Loucy (cell line): ENCODE results near the gene URI1.

ENCODE experiments used
- CTCF ChIP-seq: fragments of 200-600 bp; sonication (generic); conservative IDR thresholded peaks from 2 replicates; pipeline ENCODE4 v1.5.1; 2014; ENCODE audit warnings: mild to moderate bottlenecking, antibody characterized with exemption, low read length
- EZH2phosphoT487 ChIP-seq: fragments of 200-600 bp; IDR thresholded peaks from 2 replicates; pipeline ENCODE4 v1.6.1; 2018; ENCODE audit warnings: antibody characterized with exemption, mild to moderate bottlenecking, moderate library complexity, borderline replicate concordance

GRCh38 chr19:30003866-30004265 is 61.8 kb downstream of the URI1 start:
- TF ChIP-seq CTCF (no peak), EZH2phosphoT487 (no peak)
